Measurements from ENCODE around the gene SYN1.
"Not testable (repeated sequence)": the region's sequence is repeated elsewhere in the genome, so short reads cannot be mapped to it uniquely, and the experiment has no call there.

The SYN1 gene

DNA sequence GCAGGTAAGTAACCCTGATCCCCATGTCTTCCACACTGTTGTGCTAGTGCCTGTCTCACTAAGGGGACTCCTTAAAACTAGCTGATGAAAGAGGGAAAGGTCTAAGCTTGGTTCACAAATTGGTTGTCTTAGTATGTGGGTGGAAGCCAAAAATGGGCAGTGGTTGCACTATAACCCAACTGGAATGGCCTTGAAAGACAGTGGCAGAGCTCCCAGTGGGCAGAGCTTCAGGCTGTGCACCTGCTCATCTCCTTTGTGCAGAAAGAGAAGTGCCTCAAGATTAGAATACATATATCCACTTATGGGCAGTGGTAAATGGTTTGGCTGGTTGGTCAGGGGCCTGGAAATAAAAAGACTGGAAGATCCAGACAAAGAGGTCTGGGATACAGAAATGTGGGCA lies 7.2 kb downstream of the SYN1 start:
- Histone ChIP-seq H3K4me3 (ENCODE audit: low read length) (no peak overlapping the region), H3K9me3 (ENCODE audit: control insufficient read depth, low read length) (peaks cover 27% of the 10 kb centered on the region), H3K27me3 (replicated peaks; ENCODE audit: control insufficient read depth, insufficient read depth, low read length) (peaks cover 56% of the 10 kb centered on the region), H3K36me3 (ENCODE audit: control insufficient read depth, insufficient read depth, low read length, severe bottlenecking) (no peaks in the 10 kb centered on the region), H3K9ac (ENCODE audit: low read length) (no peak overlapping the region), H3K4me1 (ENCODE audit: control insufficient read depth, insufficient read depth, low read length) (peaks cover 3% of the 10 kb centered on the region)
- no peak for DNase-seq (ENCODE audit: low read depth)

DNA sequence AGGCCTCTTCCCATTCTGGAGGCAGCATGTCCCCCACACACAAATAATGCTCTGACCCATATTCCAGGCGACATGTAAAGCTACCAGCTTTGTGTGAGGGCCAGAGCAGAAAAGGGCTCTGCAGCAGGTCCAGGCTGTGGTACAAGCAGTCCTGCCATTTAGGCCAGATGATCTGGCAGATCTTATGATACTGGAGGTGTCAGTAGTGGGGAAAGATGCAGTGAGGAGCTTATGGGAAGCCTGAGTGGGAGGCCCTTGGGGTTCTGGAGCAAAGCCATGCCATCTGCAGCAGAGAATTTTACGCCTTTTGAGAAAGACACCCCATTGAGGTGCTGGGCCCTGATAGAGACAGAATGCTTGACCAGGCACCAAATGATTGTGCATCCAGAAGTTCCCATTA lies 7.7 kb downstream of the SYN1 start:
- Histone ChIP-seq H3K9ac (ENCODE audit: low read length) (no peak overlapping the region), H3K27me3 (replicated peaks; ENCODE audit: control insufficient read depth, insufficient read depth, low read length) (peaks cover 54% of the 10 kb centered on the region), H3K4me3 (ENCODE audit: low read length) (no peak overlapping the region), H3K4me1 (ENCODE audit: control insufficient read depth, insufficient read depth, low read length) (peaks cover 3% of the 10 kb centered on the region), H3K36me3 (ENCODE audit: control insufficient read depth, insufficient read depth, low read length, severe bottlenecking) (no peaks in the 10 kb centered on the region), H3K9me3 (ENCODE audit: control insufficient read depth, low read length) (peaks cover 27% of the 10 kb centered on the region)
- no peak for DNase-seq (ENCODE audit: low read depth)

- Histone ChIP-seq H3K9me3 (ENCODE audit: control insufficient read depth, low read length) (peaks cover 27% of the 10 kb centered on the region), H3K4me1 (ENCODE audit: control insufficient read depth, insufficient read depth, low read length) (peaks cover 3% of the 10 kb centered on the region), H3K9ac (ENCODE audit: low read length) (no peak overlapping the region), H3K4me3 (ENCODE audit: low read length) (no peak overlapping the region), H3K27me3 (replicated peaks; ENCODE audit: control insufficient read depth, insufficient read depth, low read length) (peaks cover 50% of the 10 kb centered on the region), H3K36me3 (ENCODE audit: control insufficient read depth, insufficient read depth, low read length, severe bottlenecking) (no peaks in the 10 kb centered on the region)
- no peak for DNase-seq (ENCODE audit: low read depth)
Measured at GRCh38 chrX:47611489-47611888, 8.2 kb downstream of the SYN1 start.

- Histone ChIP-seq H3K4me3 (ENCODE audit: low read length) (no peak overlapping the region), H3K36me3 (ENCODE audit: control insufficient read depth, insufficient read depth, low read length, severe bottlenecking) (no peaks in the 10 kb centered on the region), H3K9me3 (ENCODE audit: control insufficient read depth, low read length) (peaks cover 27% of the 10 kb centered on the region), H3K9ac (ENCODE audit: low read length) (no peak overlapping the region), H3K27me3 (replicated peaks; ENCODE audit: control insufficient read depth, insufficient read depth, low read length) (peaks cover 43% of the 10 kb centered on the region), H3K4me1 (ENCODE audit: control insufficient read depth, insufficient read depth, low read length) (peaks cover 3% of the 10 kb centered on the region)
- DNase-seq (ENCODE audit: low read depth): no peak
Measured at GRCh38 chrX:47610511-47610910, 9.1 kb downstream of the SYN1 start.

- Histone ChIP-seq H3K4me1 (ENCODE audit: control insufficient read depth, insufficient read depth, low read length) (peaks cover 3% of the 10 kb centered on the region), H3K4me3 (ENCODE audit: low read length) (no peak overlapping the region), H3K9ac (ENCODE audit: low read length) (no peak overlapping the region), H3K36me3 (ENCODE audit: control insufficient read depth, insufficient read depth, low read length, severe bottlenecking) (no peaks in the 10 kb centered on the region), H3K9me3 (ENCODE audit: control insufficient read depth, low read length) (peaks cover 14% of the 10 kb centered on the region), H3K27me3 (replicated peaks; ENCODE audit: control insufficient read depth, insufficient read depth, low read length) (peaks cover 37% of the 10 kb centered on the region)
- DNase-seq (ENCODE audit: low read depth): no peak
Measured at GRCh38 chrX:47608130-47608810, 11.4 kb downstream of the SYN1 start.

- Histone ChIP-seq H3K9me3 (ENCODE audit: control insufficient read depth, low read length) (peaks cover 13% of the 10 kb centered on the region), H3K36me3 (ENCODE audit: control insufficient read depth, insufficient read depth, low read length, severe bottlenecking) (no peaks in the 10 kb centered on the region), H3K9ac (ENCODE audit: low read length) (no peak overlapping the region), H3K4me3 (ENCODE audit: low read length) (no peak overlapping the region), H3K27me3 (replicated peaks; ENCODE audit: control insufficient read depth, insufficient read depth, low read length) (peaks cover 31% of the 10 kb centered on the region), H3K4me1 (ENCODE audit: control insufficient read depth, insufficient read depth, low read length) (peaks cover 2% of the 10 kb centered on the region)
- DNase-seq (ENCODE audit: low read depth): peak; percentile 63
Measured at GRCh38 chrX:47607091-47607490, 12.6 kb downstream of the SYN1 start.

GRCh38 chrX:47605024-47605423 lies 14.6 kb downstream of the SYN1 start:
- Histone ChIP-seq H3K4me3 (ENCODE audit: low read length) (no peak overlapping the region), H3K9ac (ENCODE audit: low read length) (no peak overlapping the region), H3K27me3 (replicated peaks; ENCODE audit: control insufficient read depth, insufficient read depth, low read length) (peaks cover 18% of the 10 kb centered on the region), H3K9me3 (ENCODE audit: control insufficient read depth, low read length) (peaks cover 24% of the 10 kb centered on the region), H3K4me1 (ENCODE audit: control insufficient read depth, insufficient read depth, low read length) (no peaks in the 10 kb centered on the region), H3K36me3 (ENCODE audit: control insufficient read depth, insufficient read depth, low read length, severe bottlenecking) (no peaks in the 10 kb centered on the region)
- no peak for DNase-seq (ENCODE audit: low read depth)

DNA sequence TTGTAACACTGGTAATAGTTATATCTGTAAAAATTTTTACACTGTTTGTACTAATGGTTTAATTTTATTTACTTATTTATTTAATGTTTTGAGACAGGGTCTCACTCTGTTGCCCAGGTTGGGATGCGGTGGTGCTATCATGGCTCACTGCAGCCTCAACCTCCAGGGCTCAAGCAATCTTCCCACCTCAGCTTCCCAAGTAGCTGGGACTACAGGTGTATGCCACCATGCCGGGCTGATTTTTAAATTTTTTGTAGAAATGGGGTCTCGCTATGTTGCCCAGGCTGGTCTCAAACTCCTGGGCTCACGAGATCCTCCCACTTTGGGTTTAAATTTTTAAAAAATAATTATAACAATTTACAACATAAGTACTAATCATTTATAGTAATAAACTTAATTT lies 16.5 kb downstream of the SYN1 start:
- not testable (repeated sequence) for H3K36me3 ChIP-seq (ENCODE audit: control insufficient read depth, insufficient read depth, low read length, severe bottlenecking); H3K4me1 ChIP-seq (ENCODE audit: control insufficient read depth, insufficient read depth, low read length); H3K27me3 ChIP-seq (replicated peaks; ENCODE audit: control insufficient read depth, insufficient read depth, low read length); DNase-seq (ENCODE audit: low read depth); H3K9ac ChIP-seq (ENCODE audit: low read length); H3K4me3 ChIP-seq (ENCODE audit: low read length)
- peaks cover 25% of the 10 kb centered on the region for H3K9me3 ChIP-seq (ENCODE audit: control insufficient read depth, low read length)

- H3K9ac ChIP-seq (ENCODE audit: low read length): no peak overlapping the region
- peaks cover 11% of the 10 kb centered on the region for H3K4me1 ChIP-seq (ENCODE audit: control insufficient read depth, insufficient read depth, low read length)
- H3K9me3 ChIP-seq (ENCODE audit: control insufficient read depth, low read length): peaks cover 34% of the 10 kb centered on the region
- no peak overlapping the region for H3K4me3 ChIP-seq (ENCODE audit: low read length)
- H3K27me3 ChIP-seq (replicated peaks; ENCODE audit: control insufficient read depth, insufficient read depth, low read length): no peaks in the 10 kb centered on the region
- DNase-seq (ENCODE audit: low read depth): no peak
- H3K36me3 ChIP-seq (ENCODE audit: control insufficient read depth, insufficient read depth, low read length, severe bottlenecking): no peaks in the 10 kb centered on the region
Measured at GRCh38 chrX:47597222-47597621, 22.4 kb downstream of the SYN1 start.

GRCh38 chrX:47596256-47596655 lies 23.4 kb downstream of the SYN1 start:
- Histone ChIP-seq H3K9me3 (ENCODE audit: control insufficient read depth, low read length) (peaks cover 29% of the 10 kb centered on the region), H3K4me3 (ENCODE audit: low read length) (no peak overlapping the region), H3K36me3 (ENCODE audit: control insufficient read depth, insufficient read depth, low read length, severe bottlenecking) (no peaks in the 10 kb centered on the region), H3K9ac (ENCODE audit: low read length) (no peak overlapping the region), H3K27me3 (replicated peaks; ENCODE audit: control insufficient read depth, insufficient read depth, low read length) (no peaks in the 10 kb centered on the region), H3K4me1 (ENCODE audit: control insufficient read depth, insufficient read depth, low read length) (peaks cover 11% of the 10 kb centered on the region)
- DNase-seq (ENCODE audit: low read depth): no peak

DNA sequence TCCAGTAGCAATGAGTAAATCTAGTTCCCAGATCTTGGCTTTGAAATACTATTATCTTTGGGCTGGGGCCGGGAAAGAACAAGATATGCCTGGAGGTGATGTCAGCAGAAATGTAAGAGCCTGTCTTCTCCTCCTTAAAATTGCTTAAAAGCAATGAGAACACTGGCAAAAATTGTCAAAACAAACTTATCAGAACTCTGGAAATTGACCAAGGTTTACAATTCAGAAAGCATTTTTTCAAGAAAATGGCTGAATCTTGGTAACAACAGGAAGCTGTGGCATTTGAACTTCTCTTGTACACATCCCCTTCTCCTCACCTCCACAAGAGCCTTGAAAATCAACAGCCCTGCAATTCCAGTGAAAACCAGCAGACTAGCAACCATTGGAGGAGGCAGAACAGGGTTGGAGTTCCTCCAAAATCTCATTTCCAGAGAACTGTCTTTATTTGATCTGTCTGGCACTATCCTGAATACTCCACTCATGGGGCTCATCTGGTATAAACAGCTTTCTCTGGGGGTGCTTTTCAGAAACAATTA lies 23.9 kb downstream of the SYN1 start:
- DNase-seq (ENCODE audit: low read depth): peak; percentile 76
- H3K9me3 ChIP-seq (ENCODE audit: control insufficient read depth, low read length): peaks cover 24% of the 10 kb centered on the region
- no peak overlapping the region for H3K4me3 ChIP-seq (ENCODE audit: low read length)
- no peaks in the 10 kb centered on the region for H3K27me3 ChIP-seq (replicated peaks; ENCODE audit: control insufficient read depth, insufficient read depth, low read length)
- H3K36me3 ChIP-seq (ENCODE audit: control insufficient read depth, insufficient read depth, low read length, severe bottlenecking): no peaks in the 10 kb centered on the region
- peaks cover 11% of the 10 kb centered on the region for H3K4me1 ChIP-seq (ENCODE audit: control insufficient read depth, insufficient read depth, low read length)
- no peak overlapping the region for H3K9ac ChIP-seq (ENCODE audit: low read length)

GRCh38 chrX:47593522-47593921 lies 26.1 kb downstream of the SYN1 start:
- H3K4me1 ChIP-seq (ENCODE audit: control insufficient read depth, insufficient read depth, low read length): peaks cover 11% of the 10 kb centered on the region
- H3K9me3 ChIP-seq (ENCODE audit: control insufficient read depth, low read length): peaks cover 10% of the 10 kb centered on the region
- DNase-seq (ENCODE audit: low read depth): no peak
- H3K9ac ChIP-seq (ENCODE audit: low read length): no peak overlapping the region
- H3K27me3 ChIP-seq (replicated peaks; ENCODE audit: control insufficient read depth, insufficient read depth, low read length): no peaks in the 10 kb centered on the region
- H3K4me3 ChIP-seq (ENCODE audit: low read length): no peak overlapping the region
- no peaks in the 10 kb centered on the region for H3K36me3 ChIP-seq (ENCODE audit: control insufficient read depth, insufficient read depth, low read length, severe bottlenecking)

Measured in adipocyte (in vitro differentiated cells).